Activated CD4-positive, alpha-beta T cell treated with anti-CD3 and anti-CD28 coated beads, Interleukin-2, amount 10 ng/mL, durations not matched to agents 7 days and 5 days (primary cell): Measurements from ENCODE around the gene TSPAN5. TPM values are rescaled to one million over a fixed set of nuclear protein-coding genes. Genes with fewer than 3 reads are reported as not detected.
"Not testable (repeated sequence)": the region's sequence is repeated elsewhere in the genome, so short reads cannot be mapped to it uniquely, and the experiment has no call there.

Experiments used
- CTCF ChIA-PET: fragments of 350-600 bp; sonication (Branson Sonifier 250); formaldehyde crosslinking; loops from one replicate; lab custom pipeline; 2021; ENCODE audit warnings: antibody characterized with exemption; lab: Charles Lee
- POLR2A ChIA-PET: fragments of 350-600 bp; sonication (Branson Sonifier 250); formaldehyde crosslinking; loops from one replicate; lab custom pipeline; 2021; ENCODE audit warnings: antibody characterized with exemption; lab: Charles Lee
- DNase-seq: peaks from one replicate; pipeline ENCODE4 v3.0.0-alpha.2; 2020
- H3K27ac Mint-ChIP-seq: one replicate; pipeline ENCODE4 v1.8.0; 2021; ENCODE audit warnings: mild to moderate bottlenecking, moderate library complexity, mixed read lengths
- H3K27me3 Mint-ChIP-seq: one replicate; pipeline ENCODE4 v1.8.0; 2021; ENCODE audit warnings: mixed read lengths
- H3K36me3 Mint-ChIP-seq: one replicate; pipeline ENCODE4 v1.8.0; 2021; ENCODE audit warnings: low read depth, mixed read lengths
- H3K4me1 Mint-ChIP-seq: one replicate; pipeline ENCODE4 v1.8.0; 2021; ENCODE audit warnings: mixed read lengths
- H3K4me3 Mint-ChIP-seq: one replicate; pipeline ENCODE4 v1.8.0; 2021; ENCODE audit warnings: mild to moderate bottlenecking, moderate library complexity, mixed read lengths
- H3K9me3 Mint-ChIP-seq: one replicate; pipeline ENCODE4 v1.8.0; 2021; ENCODE audit warnings: mixed read lengths
- total RNA-seq, 2 experiments: library from RNA; stranded (reverse); gene quantifications; one replicate each; pipeline ENCODE4 v1.2.3, GENCODE V29; 2021

TSPAN5 gene
- total RNA-seq: 10 to 100 TPM; 17.4 to 17.6 TPM

DNA sequence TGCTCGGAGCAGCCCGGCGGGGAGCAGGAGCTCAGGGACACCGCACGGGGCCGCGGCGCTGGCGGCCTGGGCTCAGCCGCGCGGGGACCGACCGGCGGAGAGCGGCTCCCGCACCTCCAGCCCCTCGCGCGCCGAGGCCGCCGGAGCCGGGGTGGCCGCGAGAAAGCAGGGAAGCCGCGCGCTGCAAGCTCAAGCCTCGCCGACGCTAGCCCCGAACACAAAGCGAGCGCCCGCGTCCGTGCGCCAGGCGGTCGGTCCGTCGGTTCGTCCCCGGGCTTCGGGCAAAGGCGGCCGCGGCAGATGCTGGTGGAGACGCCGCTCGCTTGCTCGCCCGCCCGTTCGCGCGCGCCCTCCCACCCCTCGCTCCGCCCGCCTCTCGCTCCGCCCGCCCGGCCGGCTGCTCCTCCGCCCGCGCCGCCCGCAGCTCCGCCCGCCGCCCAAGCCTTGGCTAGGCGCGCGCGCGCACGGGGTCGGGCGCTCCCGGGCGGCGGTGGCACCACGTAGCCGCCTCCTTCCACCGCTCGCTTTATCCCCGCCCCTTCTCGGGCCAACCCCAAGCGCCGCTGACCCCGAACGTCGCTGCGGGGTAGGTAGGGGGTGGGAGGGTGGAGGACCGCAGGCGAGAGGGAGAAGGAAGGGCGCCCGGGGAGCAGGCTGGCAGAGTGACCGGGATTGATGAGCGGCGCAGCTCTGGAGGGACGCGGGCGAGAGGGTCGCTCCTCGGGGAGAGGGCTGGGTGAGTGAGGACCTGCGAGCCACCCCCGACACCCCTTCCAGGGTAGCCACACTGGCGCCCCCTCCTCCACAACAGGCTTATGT lies at the start of gene TSPAN5:
TSS of gene TSPAN5 (minus strand) at position 325 of the 819 bp plus-strand sequence.
- Mint-ChIP-seq H3K4me3 (peak within 1 kb of the TSS; percentile 93), H3K9me3 (no peaks in the 10 kb centered on the region), H3K27ac (peak within 1 kb of the TSS; percentile 88), H3K4me1 (peaks cover 72% of the 10 kb centered on the region), H3K27me3 (no peaks in the 10 kb centered on the region), H3K36me3 (peaks cover 2% of the 10 kb centered on the region)
- ChIA-PET CTCF (interaction anchor here (0.7 to 1.9 kb wide), 8 partner anchors 11 to 191 kb away, joined by 3 to 7 read pairs (median 3); no protein-coding TSS in a partner anchor), POLR2A (interaction anchor here (0.6 to 0.8 kb wide), 4 partner anchors 12 to 146 kb away, joined by 3 to 4 read pairs (median 4); no protein-coding TSS in a partner anchor)
- DNase-seq: peak; percentile 78

- peaks cover 27% of the 10 kb centered on the region for H3K4me1 Mint-ChIP-seq
- DNase-seq: no peak
- H3K36me3 Mint-ChIP-seq: peaks cover 46% of the 10 kb centered on the region
- CTCF ChIA-PET: interaction anchor here (0.8 kb wide), 1 partner anchor 20 kb away, joined by 3 read pairs; no protein-coding TSS in a partner anchor
- POLR2A ChIA-PET: no interaction called here
- no peaks in the 10 kb centered on the region for H3K27me3 Mint-ChIP-seq
- no peak overlapping the region for H3K4me3 Mint-ChIP-seq
- H3K9me3 Mint-ChIP-seq: peaks cover 56% of the 10 kb centered on the region
- H3K27ac Mint-ChIP-seq: peak overlapping the region; percentile 95
Measured at GRCh38 chr4:98706935-98707334, 48.5 kb upstream of the TSPAN5 start.

DNA sequence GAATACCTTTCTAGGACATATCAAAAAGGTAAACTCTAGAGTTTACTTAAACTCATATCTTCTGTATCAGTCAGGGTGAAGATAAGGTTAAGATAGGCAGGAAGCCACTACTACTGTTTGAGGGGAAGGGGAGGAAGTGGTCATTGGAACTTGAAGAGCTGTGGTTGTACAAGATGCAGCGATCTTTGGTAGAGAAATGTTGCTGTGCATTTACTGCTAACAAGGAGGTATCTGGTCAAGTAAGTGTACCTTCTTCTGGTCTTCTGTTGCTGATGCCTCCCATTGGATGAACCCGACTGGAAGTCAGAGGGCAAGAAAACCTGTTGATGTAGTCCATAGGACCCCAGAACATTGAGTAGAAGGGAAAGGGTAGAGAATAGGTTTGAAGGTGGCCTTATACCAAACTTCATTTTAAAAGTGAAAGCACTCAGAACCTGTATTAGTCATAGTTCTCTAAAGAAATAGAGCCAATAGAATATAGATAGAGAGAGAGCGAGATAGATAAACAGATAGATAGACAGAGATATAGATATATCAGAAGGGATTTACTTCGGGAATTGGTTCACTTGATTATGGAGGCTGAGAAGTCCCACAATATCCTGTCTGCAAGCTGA lies 47.9 kb upstream of the TSPAN5 start:
- CTCF ChIA-PET: interaction anchor here (0.6 to 2.4 kb wide), 3 partner anchors 10 to 289 kb away, joined by 3 to 9 read pairs (median 3); partner anchors contain the start of gene METAP1
- H3K27me3 Mint-ChIP-seq: no peaks in the 10 kb centered on the region
- H3K9me3 Mint-ChIP-seq: peaks cover 56% of the 10 kb centered on the region
- POLR2A ChIA-PET: no interaction called here
- H3K4me3 Mint-ChIP-seq: peak overlapping the region; percentile 69
- H3K36me3 Mint-ChIP-seq: peaks cover 46% of the 10 kb centered on the region
- DNase-seq: peak; percentile 71
- peak overlapping the region; percentile 95 for H3K27ac Mint-ChIP-seq
- H3K4me1 Mint-ChIP-seq: peaks cover 27% of the 10 kb centered on the region

GRCh38 chr4:98705586-98705985 lies 47.2 kb upstream of the TSPAN5 start:
- H3K27me3 Mint-ChIP-seq, DNase-seq, POLR2A ChIA-PET, H3K27ac Mint-ChIP-seq, H3K4me3 Mint-ChIP-seq: not testable (repeated sequence)
- Mint-ChIP-seq H3K36me3 (peaks cover 46% of the 10 kb centered on the region), H3K9me3 (peaks cover 60% of the 10 kb centered on the region), H3K4me1 (peaks cover 27% of the 10 kb centered on the region)
- CTCF ChIA-PET: interaction anchor here (0.6 to 2.4 kb wide), 2 partner anchors 10 to 290 kb away, joined by 3 to 9 read pairs; partner anchors contain the start of gene METAP1

GRCh38 chr4:98700656-98701055 lies 42.2 kb upstream of the TSPAN5 start:
- H3K4me3 Mint-ChIP-seq: no peak overlapping the region
- H3K4me1 Mint-ChIP-seq: peaks cover 8% of the 10 kb centered on the region
- no peaks in the 10 kb centered on the region for H3K27me3 Mint-ChIP-seq
- H3K27ac Mint-ChIP-seq: no peak overlapping the region
- CTCF ChIA-PET: interaction anchor here (1.4 to 2.5 kb wide), 2 partner anchors 12 to 13 kb away, joined by 3 to 9 read pairs; no protein-coding TSS in a partner anchor
- no peak for DNase-seq
- H3K9me3 Mint-ChIP-seq: peaks cover 56% of the 10 kb centered on the region
- peaks cover 24% of the 10 kb centered on the region for H3K36me3 Mint-ChIP-seq
- POLR2A ChIA-PET: no interaction called here

DNA sequence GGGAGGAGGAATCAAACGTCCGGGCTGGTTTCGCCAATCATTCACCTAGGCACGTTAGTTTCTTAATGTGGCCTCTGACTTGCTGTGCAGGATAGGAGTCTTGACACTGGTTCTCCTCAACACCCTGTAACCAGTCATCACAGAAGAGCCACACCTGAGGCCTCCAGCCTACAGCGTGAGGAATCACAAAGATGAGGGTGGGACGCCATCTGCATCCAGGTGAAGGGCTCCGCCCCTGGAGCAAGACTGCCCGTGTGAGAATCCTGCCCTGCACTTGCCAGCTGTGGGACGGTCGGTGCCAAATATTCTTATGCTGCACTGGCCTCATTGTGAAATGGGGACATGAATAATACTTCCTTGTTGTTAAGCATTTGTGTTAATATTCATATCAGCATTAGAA lies 35.7 kb upstream of the TSPAN5 start:
- CTCF ChIA-PET: interaction anchor here (0.6 kb wide), 1 partner anchor 366 kb away, joined by 3 read pairs; no protein-coding TSS in a partner anchor
- no peak for DNase-seq
- POLR2A ChIA-PET: no interaction called here
- Mint-ChIP-seq H3K9me3 (peaks cover 28% of the 10 kb centered on the region), H3K4me1 (peaks cover 9% of the 10 kb centered on the region), H3K36me3 (peaks cover 3% of the 10 kb centered on the region), H3K27ac (no peak overlapping the region), H3K27me3 (no peaks in the 10 kb centered on the region), H3K4me3 (no peak overlapping the region)

- CTCF ChIA-PET: interaction anchor here (0.6 to 1.5 kb wide), 4 partner anchors 11 to 150 kb away, joined by 3 to 4 read pairs (median 3); no protein-coding TSS in a partner anchor
- no peak overlapping the region for H3K4me3 Mint-ChIP-seq
- H3K9me3 Mint-ChIP-seq: peaks cover 17% of the 10 kb centered on the region
Measured at GRCh38 chr4:98692411-98692810, 34.0 kb upstream of the TSPAN5 start.

DNA sequence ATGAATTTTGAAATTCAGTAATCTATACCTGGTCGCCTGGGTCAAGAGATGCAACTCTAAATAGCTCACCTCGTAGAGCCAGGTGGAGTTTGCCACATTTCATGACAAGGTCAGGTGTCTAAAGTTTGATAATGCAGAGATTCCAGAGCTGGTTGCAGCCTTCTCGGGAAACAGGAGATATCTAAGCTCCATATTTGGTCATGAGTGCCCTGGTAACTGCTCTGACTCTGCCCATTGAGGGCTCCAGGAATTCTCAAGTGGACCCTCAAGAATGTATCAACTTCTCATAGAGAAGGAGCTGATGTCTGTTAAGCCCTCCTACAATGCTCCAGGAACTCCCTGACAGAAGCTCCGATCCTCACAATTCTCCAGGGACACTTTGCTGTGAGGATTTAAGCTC lies 33.2 kb upstream of the TSPAN5 start:
- H3K27me3 Mint-ChIP-seq: no peaks in the 10 kb centered on the region
- H3K9me3 Mint-ChIP-seq: peaks cover 12% of the 10 kb centered on the region
- peaks cover 20% of the 10 kb centered on the region for H3K4me1 Mint-ChIP-seq
- CTCF ChIA-PET: interaction anchor here (1.1 to 1.5 kb wide), 2 partner anchors 10 to 18 kb away, joined by 3 to 4 read pairs; no protein-coding TSS in a partner anchor
- no peak overlapping the region for H3K4me3 Mint-ChIP-seq
- H3K36me3 Mint-ChIP-seq: no peaks in the 10 kb centered on the region
- POLR2A ChIA-PET: no interaction called here
- H3K27ac Mint-ChIP-seq: no peak overlapping the region
- no peak for DNase-seq

More at GRCh38 chr4:98692411-98692810, 34.0 kb upstream of the TSPAN5 start:
- POLR2A ChIA-PET: no interaction called here
- Mint-ChIP-seq H3K36me3 (no peaks in the 10 kb centered on the region), H3K4me1 (peaks cover 20% of the 10 kb centered on the region), H3K27ac (no peak overlapping the region), H3K27me3 (no peaks in the 10 kb centered on the region)
- DNase-seq: no peak

DNA sequence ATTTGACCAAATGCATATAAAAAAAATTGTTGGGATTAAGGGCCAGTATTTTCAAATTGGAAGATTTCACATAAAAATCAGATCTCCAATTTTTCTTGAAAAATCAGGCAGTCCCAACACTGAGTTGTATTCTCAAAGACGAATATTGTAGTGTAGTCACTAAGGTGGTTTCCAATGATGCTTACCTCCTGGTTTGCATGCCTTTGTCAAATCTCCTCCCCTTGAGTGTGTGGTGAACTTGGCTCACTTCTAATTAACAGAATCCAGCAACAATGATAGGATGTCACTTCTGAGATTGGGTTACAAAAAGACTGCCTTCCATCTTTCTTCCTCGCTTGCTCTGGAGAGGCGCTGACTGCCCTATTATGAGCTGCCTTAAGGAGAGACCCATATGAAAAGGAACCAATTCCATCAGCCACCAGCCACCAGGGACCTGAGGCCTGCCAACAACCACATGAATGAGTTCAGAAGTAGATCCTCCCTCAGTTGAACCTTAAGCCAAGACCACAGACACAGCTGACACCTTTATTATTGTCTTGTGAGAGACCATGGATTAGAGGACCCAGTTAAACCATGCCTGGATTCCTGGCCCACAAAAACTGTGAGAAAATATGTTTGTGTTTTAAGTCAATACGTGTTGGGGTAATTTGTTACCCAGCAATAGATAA lies 31.2 kb upstream of the TSPAN5 start:
- Mint-ChIP-seq H3K27me3 (no peaks in the 10 kb centered on the region), H3K4me3 (no peak overlapping the region), H3K9me3 (peaks cover 7% of the 10 kb centered on the region), H3K27ac (no peak overlapping the region), H3K4me1 (peaks cover 20% of the 10 kb centered on the region), H3K36me3 (no peaks in the 10 kb centered on the region)
- POLR2A ChIA-PET: no interaction called here
- CTCF ChIA-PET: interaction anchor here (1.2 to 2.5 kb wide), 4 partner anchors 8 to 222 kb away, joined by 3 to 9 read pairs (median 6); no protein-coding TSS in a partner anchor
- DNase-seq: no peak

GRCh38 chr4:98688411-98689290 lies 30.2 kb upstream of the TSPAN5 start:
- Mint-ChIP-seq H3K36me3 (no peaks in the 10 kb centered on the region), H3K27me3 (no peaks in the 10 kb centered on the region), H3K4me3 (no peak overlapping the region), H3K9me3 (peaks cover 5% of the 10 kb centered on the region), H3K27ac (peak overlapping the region; percentile 34), H3K4me1 (peaks cover 20% of the 10 kb centered on the region)
- CTCF ChIA-PET: interaction anchor here (0.5 to 2.5 kb wide), 9 partner anchors 9 to 368 kb away, joined by 3 to 9 read pairs (median 3); no protein-coding TSS in a partner anchor
- no peak for DNase-seq
- POLR2A ChIA-PET: interaction anchor here (0.6 kb wide), 1 partner anchor 354 kb away, joined by 5 read pairs; no protein-coding TSS in a partner anchor

DNA sequence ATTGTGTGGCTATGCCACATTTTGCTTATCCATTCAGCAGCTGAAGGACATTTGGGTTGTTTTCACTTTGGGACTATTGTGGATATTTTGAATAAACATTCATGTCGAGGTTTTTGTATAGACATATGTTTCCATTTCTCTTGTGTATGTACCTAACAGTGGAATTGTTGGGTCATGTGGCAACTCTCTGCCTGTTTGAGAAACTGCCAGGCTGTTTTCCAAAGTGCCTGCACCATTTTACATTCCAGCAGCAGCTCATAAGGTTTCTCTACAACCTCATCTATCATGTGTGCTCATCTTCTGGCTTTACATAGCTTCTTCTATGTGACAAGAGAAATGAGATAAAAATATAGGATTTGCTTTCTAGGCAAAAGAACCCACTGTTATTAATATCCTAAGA lies 29.5 kb upstream of the TSPAN5 start:
- CTCF ChIA-PET: interaction anchor here (0.6 to 2.5 kb wide), 7 partner anchors 8 to 368 kb away, joined by 3 to 9 read pairs (median 3); no protein-coding TSS in a partner anchor

More for the DNA sequence above, 29.5 kb upstream of the TSPAN5 start:
- Mint-ChIP-seq H3K4me1 (peaks cover 20% of the 10 kb centered on the region), H3K27ac (no peak overlapping the region), H3K4me3 (no peak overlapping the region), H3K27me3 (no peaks in the 10 kb centered on the region), H3K9me3 (peaks cover 6% of the 10 kb centered on the region), H3K36me3 (no peaks in the 10 kb centered on the region)
- POLR2A ChIA-PET: no interaction called here
- DNase-seq: no peak
